OCI-LY1 (cell line): ENCODE data around the gene IP6K3.

Experiments
- H2AFZ ChIP-seq: fragments of 200-600 bp; sonication (generic), shearing (Covaris generic); 2 replicates; pipeline ENCODE4 v1.6.0; 2014; ENCODE audit warnings: antibody characterized with exemption, mild to moderate bottlenecking, low read length
- H3F3A ChIP-seq: fragments of 200-600 bp; sonication (generic), shearing (Covaris generic); 2 replicates; pipeline ENCODE4 v1.6.0; 2014; ENCODE audit warnings: mild to moderate bottlenecking, antibody characterized with exemption, low read length, moderate library complexity; ENCODE audit not compliant: insufficient read depth
- H3K27ac ChIP-seq: fragments of 200-600 bp; sonication (generic); 2 replicates; pipeline ENCODE4 v1.5.1; 2014; ENCODE audit warnings: low read length, mixed run types, mild to moderate bottlenecking, low read depth; ENCODE audit not compliant: poor library complexity, severe bottlenecking
- H3K27me3 ChIP-seq: fragments of 200-600 bp; sonication (generic); 2 replicates; pipeline ENCODE4 v1.6.0; 2014; ENCODE audit warnings: antibody characterized with exemption, mild to moderate bottlenecking, low read length, moderate library complexity; ENCODE audit not compliant: insufficient read depth
- H3K36me3 ChIP-seq: fragments of 200-600 bp; sonication (generic); 2 replicates; pipeline ENCODE4 v1.6.1; 2014; ENCODE audit warnings: mild to moderate bottlenecking, antibody characterized with exemption, low read length, moderate library complexity, mixed read lengths; ENCODE audit not compliant: insufficient read depth
- H3K4me1 ChIP-seq: fragments of 200-600 bp; sonication (generic); 2 replicates; pipeline ENCODE4 v1.5.1; 2014; ENCODE audit warnings: mild to moderate bottlenecking, low read length, moderate library complexity; ENCODE audit not compliant: insufficient read depth, severe bottlenecking
- H3K4me2 ChIP-seq: fragments of 200-600 bp; sonication (generic), shearing (Covaris generic); 2 replicates; pipeline ENCODE4 v1.6.1; 2014; ENCODE audit warnings: low read length
- H3K4me3 ChIP-seq: fragments of 200-600 bp; sonication (generic); 2 replicates; pipeline ENCODE4 v1.5.1; 2014; ENCODE audit warnings: low read length, low read depth, mild to moderate bottlenecking, mixed read lengths; ENCODE audit not compliant: poor library complexity, severe bottlenecking
- H3K79me2 ChIP-seq: fragments of 200-600 bp; shearing (Covaris generic); 2 replicates; pipeline ENCODE4 v1.6.1; 2016; ENCODE audit warnings: mixed run types, low read length, mixed read lengths; ENCODE audit not compliant: insufficient read depth
- H3K9ac ChIP-seq: fragments of 200-600 bp; sonication (generic), shearing (Covaris generic); 2 replicates; pipeline ENCODE4 v1.6.1; 2014; ENCODE audit warnings: mild to moderate bottlenecking, low read length, mixed read lengths
- H3K9me2 ChIP-seq: fragments of 200-600 bp; sonication (generic), shearing (Covaris generic); 2 replicates; pipeline ENCODE4 v1.6.1; 2014; ENCODE audit warnings: low read depth, mild to moderate bottlenecking, low read length, mixed read lengths
- H3K9me3 ChIP-seq: fragments of 200-600 bp; shearing (Covaris generic); 2 replicates; pipeline ENCODE4 v1.6.1; 2014; ENCODE audit warnings: low read length, mixed read lengths
- H4K20me1 ChIP-seq: fragments of 200-600 bp; sonication (generic), shearing (Covaris generic); 2 replicates; pipeline ENCODE4 v1.6.0; 2016; ENCODE audit warnings: mild to moderate bottlenecking, low read length; ENCODE audit not compliant: insufficient read depth
- CTCF ChIP-seq: fragments of 200-600 bp; sonication (generic), shearing (Covaris generic); IDR thresholded peaks from 2 replicates; pipeline ENCODE4 v1.5.1; 2017; ENCODE audit warnings: mild to moderate bottlenecking, antibody characterized with exemption, low read length, moderate library complexity, mixed read lengths
- EZH2 ChIP-seq: fragments of 200-600 bp; sonication (generic), shearing (Covaris generic); IDR thresholded peaks from 2 replicates; pipeline ENCODE4 v1.8.0; 2017; ENCODE audit warnings: borderline replicate concordance, mixed run types, mild to moderate bottlenecking, antibody characterized with exemption, low read length, moderate library complexity, mixed read lengths

The IP6K3 gene

GRCh38 chr6:33746651-33747100 is at the start of gene IP6K3:
IP6K3 (minus strand) TSS chr6:33746905; CDS start chr6:33735476, 11,429 bp downstream.
- TF ChIP-seq CTCF (no peak), EZH2 (no peak)
- Histone ChIP-seq H3K9me2 (no peaks in the 10 kb centered on the region), H3K4me3 (no peak within 1 kb of the TSS), H3K36me3 (no peaks in the 10 kb centered on the region), H3K9ac (no peak within 1 kb of the TSS), H3K4me2 (no peak within 1 kb of the TSS), H3K79me2 (no peaks in the 10 kb centered on the region), H3K27ac (no peak within 1 kb of the TSS), H3K4me1 (no peaks in the 10 kb centered on the region), H3K27me3 (peaks cover 6% of the 10 kb centered on the region; the same call in 1 of the 2 replicates), H3K9me3 (no peaks in the 10 kb centered on the region), H3F3A (no peaks in the 10 kb centered on the region), H2AFZ (no peak within 1 kb of the TSS), H4K20me1 (no peaks in the 10 kb centered on the region)

- H3K4me1 ChIP-seq: no peaks in the 10 kb centered on the region
- no peak overlapping the region for H3K4me3 ChIP-seq
- no peaks in the 10 kb centered on the region for H3K9me3 ChIP-seq
- no peaks in the 10 kb centered on the region for H3F3A ChIP-seq
- H3K4me2 ChIP-seq: no peak overlapping the region
- H3K27ac ChIP-seq: no peak overlapping the region
- no peaks in the 10 kb centered on the region for H3K9me2 ChIP-seq
- no peak overlapping the region for H2AFZ ChIP-seq
- H3K36me3 ChIP-seq: no peaks in the 10 kb centered on the region
- no peak for TF ChIP-seq CTCF
- H3K27me3 ChIP-seq: no peaks in the 10 kb centered on the region; the same call in 1 of the 2 replicates
- H3K79me2 ChIP-seq: no peaks in the 10 kb centered on the region
- no peak overlapping the region for H3K9ac ChIP-seq
- H4K20me1 ChIP-seq: no peaks in the 10 kb centered on the region
Measured at GRCh38 chr6:33794910-33795623, 48.4 kb upstream of the IP6K3 start.

GRCh38 chr6:33792981-33793380 is 46.3 kb upstream of the IP6K3 start:
- Histone ChIP-seq H2AFZ (no peak overlapping the region), H3K27me3 (no peaks in the 10 kb centered on the region; the same call in 1 of the 2 replicates), H3K9me2 (no peaks in the 10 kb centered on the region), H3K27ac (no peak overlapping the region), H3K9me3 (no peaks in the 10 kb centered on the region), H3K79me2 (no peaks in the 10 kb centered on the region), H3K4me2 (no peak overlapping the region), H4K20me1 (no peaks in the 10 kb centered on the region), H3F3A (no peaks in the 10 kb centered on the region), H3K4me1 (peaks cover 1% of the 10 kb centered on the region), H3K4me3 (no peak overlapping the region), H3K9ac (no peak overlapping the region), H3K36me3 (no peaks in the 10 kb centered on the region)
- TF ChIP-seq CTCF: no peak
